Stimulated activated CD4-positive, alpha-beta T cell treated with anti-CD3 and anti-CD28 coated beads, TNF-alpha, amount 100 ng/mL, for 24 hours (primary cell): ENCODE measurements around the gene MCTP2.

ENCODE experiments used
- DNase-seq, 3 experiments: peaks; one replicate each; pipeline ENCODE4 v3.0.0-alpha.2; 2020; ENCODE audit warnings: low read depth in 3 of 3

Gene MCTP2

DNA sequence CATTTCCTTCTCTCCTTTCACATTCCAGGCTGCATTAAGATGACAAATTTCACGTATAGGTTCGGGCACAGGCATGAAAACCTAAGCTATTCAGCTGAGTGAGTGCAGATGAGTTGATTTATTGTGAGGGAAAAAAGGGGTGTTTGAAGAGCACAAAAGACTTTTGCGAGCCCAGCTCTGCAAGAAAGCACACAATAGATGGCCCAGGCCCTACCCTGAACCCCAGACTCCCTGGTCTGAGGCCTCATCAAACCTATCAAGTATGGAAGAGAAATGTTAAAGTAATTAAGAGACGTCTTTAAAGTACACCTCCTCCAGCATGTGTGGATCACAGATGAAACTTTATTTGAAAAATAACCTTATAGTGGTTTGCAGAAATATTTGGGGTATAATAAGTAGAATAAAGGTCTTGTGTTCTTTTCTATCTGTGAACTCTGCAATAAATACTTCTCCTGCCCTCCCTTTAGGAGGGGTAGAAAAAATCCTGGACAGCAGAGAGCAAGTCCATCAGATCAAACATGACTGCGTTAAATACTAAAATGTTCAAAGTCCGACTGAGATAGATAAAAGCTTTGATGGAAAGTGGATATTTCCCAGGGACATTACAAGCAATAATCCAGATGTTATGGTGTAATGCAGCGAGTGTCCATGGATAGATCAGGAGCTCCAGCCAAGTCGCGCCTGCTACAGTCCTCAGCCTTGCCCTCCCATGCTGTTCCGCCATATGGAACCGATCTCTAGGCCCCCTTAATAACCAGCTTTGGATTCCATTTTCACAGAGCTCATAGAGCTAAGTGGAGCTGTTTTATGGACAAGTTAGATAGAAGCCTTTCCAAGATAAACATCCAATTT is 121.5 kb downstream of the MCTP2 start:
- no peak for DNase-seq

DNA sequence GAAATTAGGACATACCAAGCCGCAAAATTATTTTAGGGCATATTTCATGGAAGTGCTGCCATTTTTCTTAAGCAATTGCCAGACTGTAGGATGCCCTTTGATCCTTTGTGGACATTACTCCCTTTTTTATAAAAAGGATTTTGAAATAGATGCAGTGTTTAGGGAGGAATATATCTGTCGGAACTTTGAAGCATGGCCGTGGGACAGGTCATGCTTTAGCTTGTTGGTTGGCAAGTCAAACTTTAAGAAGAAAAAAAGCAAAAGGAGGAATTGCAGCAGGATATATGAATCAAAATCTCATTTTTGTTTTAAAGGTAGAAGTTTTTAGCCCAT is 122.1 kb downstream of the MCTP2 start:
- DNase-seq, result no peak

DNA sequence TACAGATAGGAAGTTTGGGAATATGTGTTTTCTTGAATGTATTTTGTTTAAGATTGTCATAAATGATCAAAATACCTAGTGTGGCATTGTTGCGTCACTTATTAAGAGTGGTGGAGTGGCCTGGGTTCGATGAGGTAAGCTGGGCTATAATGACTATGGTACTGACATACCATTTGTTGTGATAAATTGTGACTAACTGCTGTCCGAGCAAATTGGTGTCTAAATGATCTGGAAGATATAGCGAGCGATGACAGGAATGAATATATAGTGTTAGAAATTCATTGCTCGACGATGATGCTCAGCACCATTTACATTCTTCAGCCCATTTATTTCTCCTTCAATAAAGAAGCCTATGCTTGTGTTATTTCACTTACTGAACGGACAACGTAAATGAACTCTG is 123.3 kb downstream of the MCTP2 start:
- DNase-seq, result no peak

DNA sequence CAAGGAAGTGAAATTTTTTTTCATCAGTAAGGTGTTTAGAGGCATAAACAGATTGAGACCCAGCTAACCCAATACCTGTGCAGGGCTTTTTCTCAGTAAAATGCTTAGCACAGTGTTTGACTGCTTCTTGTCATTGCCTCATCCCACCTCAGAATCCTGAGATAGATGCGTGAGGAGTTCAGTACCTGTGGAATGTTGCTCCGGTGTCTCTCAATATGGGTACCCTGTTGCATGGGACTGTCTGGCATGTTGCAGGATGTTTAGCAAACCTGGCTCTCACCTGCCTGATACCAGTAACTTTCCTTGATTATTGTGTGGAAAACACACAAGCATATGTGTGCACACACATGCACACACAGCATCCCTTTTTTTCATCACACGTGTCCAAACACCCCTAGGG is 128.4 kb downstream of the MCTP2 start:
- no peak for DNase-seq

GRCh38 chr15:94360251-94360685 is 128.9 kb downstream of the MCTP2 start:
- no peak for DNase-seq

GRCh38 chr15:94362385-94363092 is 131.2 kb downstream of the MCTP2 start:
- no peak for DNase-seq

GRCh38 chr15:94363382-94363781 is 132.0 kb downstream of the MCTP2 start:
- DNase-seq, result no peak

GRCh38 chr15:94366781-94367180 is 135.4 kb downstream of the MCTP2 start:
- DNase-seq, result no peak

DNA sequence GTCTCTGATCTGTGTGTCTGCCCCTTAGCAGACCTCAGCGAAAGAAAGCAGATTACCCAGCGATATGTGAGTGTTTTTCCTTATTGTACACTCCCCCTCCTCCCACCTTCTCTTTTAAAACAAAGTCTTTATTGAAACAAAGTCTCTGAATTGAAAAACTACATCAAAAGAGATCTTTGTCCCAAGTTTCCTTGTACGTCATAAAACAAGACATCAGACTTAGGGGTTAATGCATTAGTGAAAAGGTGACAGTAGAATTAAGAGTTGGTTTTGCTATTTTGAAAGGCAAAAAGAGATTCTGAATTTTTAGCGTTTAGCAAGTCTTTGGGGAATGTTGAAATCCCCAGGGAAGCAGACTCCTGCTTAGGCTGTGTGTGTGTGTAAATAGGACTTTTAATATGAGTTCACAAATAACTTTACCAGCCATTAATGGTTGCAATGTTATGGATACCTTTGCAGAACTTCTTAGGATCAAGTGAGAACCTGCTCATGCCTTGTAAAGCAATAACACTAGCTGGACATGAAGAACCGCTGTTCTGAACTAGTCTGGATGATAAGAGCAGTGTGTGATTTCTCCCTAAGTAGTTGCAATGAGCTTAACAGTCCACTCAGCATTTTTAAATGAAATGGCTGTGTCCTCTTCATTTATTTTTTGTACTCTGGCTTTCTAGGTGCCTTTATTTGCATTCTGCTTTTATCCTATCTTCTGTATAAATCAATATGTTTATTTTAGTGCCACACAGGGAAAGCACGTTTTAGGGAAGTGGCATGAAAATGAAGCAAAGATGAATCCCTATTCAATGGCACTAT is 136.6 kb downstream of the MCTP2 start:
- no peak for DNase-seq

GRCh38 chr15:94370206-94370935 is 139.0 kb downstream of the MCTP2 start:
- no peak for DNase-seq

- DNase-seq, result no peak
Measured at GRCh38 chr15:94370936-94371285, 139.6 kb downstream of the MCTP2 start.

GRCh38 chr15:94372821-94373220 is 141.5 kb downstream of the MCTP2 start:
- no peak for DNase-seq

GRCh38 chr15:94375997-94376396 is 144.6 kb downstream of the MCTP2 start:
- DNase-seq, result no peak

DNA sequence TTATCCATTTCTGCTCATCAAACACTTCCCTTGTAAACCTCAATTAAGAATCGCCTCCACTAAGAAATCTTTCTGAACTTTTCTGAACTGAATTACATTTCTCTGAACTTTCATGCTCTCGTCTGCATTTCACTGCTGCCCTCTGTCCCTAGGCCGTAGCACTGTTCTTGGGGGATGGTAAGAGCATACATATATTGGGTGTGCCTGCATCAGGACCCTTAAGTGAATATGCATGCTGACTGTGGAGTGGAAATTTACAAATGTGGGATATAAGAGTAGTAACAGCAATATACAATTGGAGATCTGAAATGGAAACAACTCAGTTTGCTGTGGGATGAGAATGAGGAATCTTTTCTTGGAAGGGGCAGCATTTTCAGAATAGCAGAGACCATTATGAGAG is 148.6 kb downstream of the MCTP2 start:
- DNase-seq, result no peak

- DNase-seq, result no peak
Measured at GRCh38 chr15:94380798-94381197, 149.4 kb downstream of the MCTP2 start.

- DNase-seq, result no peak
Measured at GRCh38 chr15:94381384-94381783, 150.0 kb downstream of the MCTP2 start.

DNA sequence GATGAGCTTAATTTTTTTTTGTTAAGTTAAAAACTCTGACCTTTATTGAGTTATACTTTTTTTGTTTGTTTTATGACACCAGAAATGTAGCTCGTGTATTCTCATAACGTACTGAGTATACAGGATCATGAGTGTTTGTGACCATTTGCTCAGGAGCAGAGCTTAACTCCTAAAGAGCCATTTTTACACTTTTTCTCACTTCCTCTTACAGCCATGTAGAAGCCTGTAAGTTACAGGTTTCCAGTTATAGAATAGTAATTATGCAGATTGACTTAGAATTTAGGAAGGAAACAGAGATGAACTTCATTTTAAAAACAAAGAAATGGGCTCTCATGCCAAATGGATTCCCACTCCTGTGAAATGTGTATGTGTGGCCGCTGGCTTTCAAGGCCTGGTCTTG is 151.7 kb downstream of the MCTP2 start:
- DNase-seq, result no peak

- no peak for DNase-seq
Measured at GRCh38 chr15:94383706-94384105, 152.3 kb downstream of the MCTP2 start.

GRCh38 chr15:94385441-94385840 is 154.1 kb downstream of the MCTP2 start:
- no peak for DNase-seq

- DNase-seq, result no peak
Measured at GRCh38 chr15:94386351-94386750, 155.0 kb downstream of the MCTP2 start.

- no peak for DNase-seq
Measured at GRCh38 chr15:94387442-94387841, 156.1 kb downstream of the MCTP2 start.
